ENCODE data around the gene PKDREJ. TPM values are rescaled to one million over a fixed set of nuclear protein-coding genes. Genes with fewer than 3 reads are reported as not detected.

Gene PKDREJ
- total and polyA plus RNA-seq, 2 of the 4 experiments (the other 2 are of a cell fraction): 0.02 TPM; not detected in 1

GRCh38 chr22:46251816-46252380, 11.2 kb downstream of the PKDREJ start:
- Histone ChIP-seq H4K5ac (ENCODE audit: low read depth, low read length) (no peak overlapping the region), H2AFZ (replicated peaks; ENCODE audit: low read length, poor library complexity) (no peak overlapping the region), H3K18ac (ENCODE audit: low read depth, low read length) (no peak overlapping the region), H2BK120ac (ENCODE audit: low read depth, low read length) (no peak overlapping the region), H2BK20ac (ENCODE audit: low read depth, low read length) (no peak overlapping the region), H2AK5ac (ENCODE audit: low read depth, low read length) (no peak overlapping the region), H3K4ac (ENCODE audit: low read depth, low read length) (no peak overlapping the region), H2AK9ac (replicated peaks; ENCODE audit: low read depth, low read length, poor library complexity) (no peak overlapping the region), H3K27ac (ENCODE audit: insufficient read depth, low read length) (no peak overlapping the region), H4K20me1 (ENCODE audit: insufficient read depth, low read length) (no peaks in the 10 kb centered on the region; the same call in 1 of the 2 replicates), H3K4me1 (ENCODE audit: control insufficient read depth, insufficient read depth, low read length) (peaks cover 7% of the 10 kb centered on the region; the same call in 1 of the 2 replicates), H4K8ac (ENCODE audit: low read depth in 2 of 2, low read length in 2 of 2) (no peak overlapping the region), H3K56ac (ENCODE audit: extremely low read depth, insufficient read depth, low read length) (no peak overlapping the region), H2BK15ac (ENCODE audit: low read depth, low read length) (no peak overlapping the region), H3K9me3 (ENCODE audit: control insufficient read depth, insufficient read depth, low read length) (no peaks in the 10 kb centered on the region), H3K9ac (ENCODE audit: low read depth, low read length) (no peak overlapping the region), H3K9me1 (ENCODE audit: insufficient read depth, low read length) (peaks cover 19% of the 10 kb centered on the region), H3K4me3 (ENCODE audit: insufficient read depth, low read depth, low read length) (no peak overlapping the region), H4K91ac (ENCODE audit: insufficient read depth, low read depth, low read length) (no peak overlapping the region), H2BK5ac (ENCODE audit: low read depth, low read length, poor library complexity, severe bottlenecking) (no peak overlapping the region), H3K14ac (replicated peaks; ENCODE audit: low read depth, low read length) (no peak overlapping the region), H3K79me1 (ENCODE audit: low read depth in 1 of 2, low read length in 2 of 2) (peaks cover 15 to 34% of the 10 kb centered on the region in 2 experiments), H3K23ac (ENCODE audit: low read depth, low read length) (no peak overlapping the region), H3K36me3 (ENCODE audit: control insufficient read depth, insufficient read depth, low read length) (no peaks in the 10 kb centered on the region; the same call in 1 of the 2 replicates), H3K27me3 (ENCODE audit: control insufficient read depth, insufficient read depth, low read length) (no peaks in the 10 kb centered on the region), H3K4me2 (ENCODE audit: low read depth, low read length) (no peak overlapping the region)
- no TSS peak for BruUV-seq (replicated peaks)
- no peak for TF ChIP-seq RCOR1 (IDR thresholded peaks at IDR 0.05; ENCODE audit: insufficient replicate concordance, low read length)
- no peak for TF ChIP-seq RAD21 (IDR thresholded peaks at IDR 0.05; ENCODE audit: low read length)
- no peak for TF ChIP-seq CTCF (conservative IDR thresholded peaks at IDR 0.05; ENCODE audit: low read depth, low read length)
- intact Hi-C loops (cut with micrococcal nuclease) (no loop called here), dilution Hi-C loops (cut with HindIII; ENCODE audit: low sequenced_read_pairs, unreplicated experiment) (no loop called here), in situ Hi-C loops (cut with MboI; ENCODE audit: low sequenced_read_pairs) (no loop called here)
- DNase-seq (no peak), ATAC-seq (ENCODE audit: low read depth) (no peak)
- WGBS, 2 experiments (ENCODE audit: extremely low coverage in 2 of 2, insufficient read length in 1 of 2): no CpG with 5 or more reads among the region's 9 CpGs
- POLR2A ChIA-PET (ENCODE audit: unreplicated experiment): no interaction called here
- CTCF ChIA-PET: no interaction called here
